ENCODE results near the gene NPIPB6.
"Not testable (repeated sequence)": the region's sequence is repeated elsewhere in the genome, so short reads cannot be mapped to it uniquely, and the experiment has no call there.

GRCh38 chr16:28374281-28374680, 11.0 kb upstream of the NPIPB6 start:
- not testable (repeated sequence) for TF ChIP-seq CTCF (IDR thresholded peaks at IDR 0.05); ZFX (IDR thresholded peaks at IDR 0.05; ENCODE audit: borderline replicate concordance)
